OCI-LY1 (cell line): ENCODE results near the gene VSIR.

Experiments used
- H2AFZ ChIP-seq: fragments of 200-600 bp; sonication (generic), shearing (Covaris generic); 2 replicates; pipeline ENCODE4 v1.6.0; 2014; ENCODE audit warnings: antibody characterized with exemption, mild to moderate bottlenecking, low read length
- H3F3A ChIP-seq: fragments of 200-600 bp; sonication (generic), shearing (Covaris generic); 2 replicates; pipeline ENCODE4 v1.6.0; 2014; ENCODE audit warnings: mild to moderate bottlenecking, antibody characterized with exemption, low read length, moderate library complexity; ENCODE audit not compliant: insufficient read depth
- H3K27ac ChIP-seq: fragments of 200-600 bp; sonication (generic); 2 replicates; pipeline ENCODE4 v1.5.1; 2014; ENCODE audit warnings: low read length, mixed run types, mild to moderate bottlenecking, low read depth; ENCODE audit not compliant: poor library complexity, severe bottlenecking
- H3K27me3 ChIP-seq: fragments of 200-600 bp; sonication (generic); 2 replicates; pipeline ENCODE4 v1.6.0; 2014; ENCODE audit warnings: antibody characterized with exemption, mild to moderate bottlenecking, low read length, moderate library complexity; ENCODE audit not compliant: insufficient read depth
- H3K36me3 ChIP-seq: fragments of 200-600 bp; sonication (generic); 2 replicates; pipeline ENCODE4 v1.6.1; 2014; ENCODE audit warnings: mild to moderate bottlenecking, antibody characterized with exemption, low read length, moderate library complexity, mixed read lengths; ENCODE audit not compliant: insufficient read depth
- H3K4me1 ChIP-seq: fragments of 200-600 bp; sonication (generic); 2 replicates; pipeline ENCODE4 v1.5.1; 2014; ENCODE audit warnings: mild to moderate bottlenecking, low read length, moderate library complexity; ENCODE audit not compliant: insufficient read depth, severe bottlenecking
- H3K4me2 ChIP-seq: fragments of 200-600 bp; sonication (generic), shearing (Covaris generic); 2 replicates; pipeline ENCODE4 v1.6.1; 2014; ENCODE audit warnings: low read length
- H3K4me3 ChIP-seq: fragments of 200-600 bp; sonication (generic); 2 replicates; pipeline ENCODE4 v1.5.1; 2014; ENCODE audit warnings: low read length, low read depth, mild to moderate bottlenecking, mixed read lengths; ENCODE audit not compliant: poor library complexity, severe bottlenecking
- H3K79me2 ChIP-seq: fragments of 200-600 bp; shearing (Covaris generic); 2 replicates; pipeline ENCODE4 v1.6.1; 2016; ENCODE audit warnings: mixed run types, low read length, mixed read lengths; ENCODE audit not compliant: insufficient read depth
- H3K9ac ChIP-seq: fragments of 200-600 bp; sonication (generic), shearing (Covaris generic); 2 replicates; pipeline ENCODE4 v1.6.1; 2014; ENCODE audit warnings: mild to moderate bottlenecking, low read length, mixed read lengths
- H3K9me2 ChIP-seq: fragments of 200-600 bp; sonication (generic), shearing (Covaris generic); 2 replicates; pipeline ENCODE4 v1.6.1; 2014; ENCODE audit warnings: low read depth, mild to moderate bottlenecking, low read length, mixed read lengths
- H3K9me3 ChIP-seq: fragments of 200-600 bp; shearing (Covaris generic); 2 replicates; pipeline ENCODE4 v1.6.1; 2014; ENCODE audit warnings: low read length, mixed read lengths
- H4K20me1 ChIP-seq: fragments of 200-600 bp; sonication (generic), shearing (Covaris generic); 2 replicates; pipeline ENCODE4 v1.6.0; 2016; ENCODE audit warnings: mild to moderate bottlenecking, low read length; ENCODE audit not compliant: insufficient read depth
- EZH2 ChIP-seq: fragments of 200-600 bp; sonication (generic), shearing (Covaris generic); IDR thresholded peaks from 2 replicates; pipeline ENCODE4 v1.8.0; 2017; ENCODE audit warnings: borderline replicate concordance, mixed run types, mild to moderate bottlenecking, antibody characterized with exemption, low read length, moderate library complexity, mixed read lengths
- TF ChIP-seq, protein P1 (sequence below): fragments of 200-600 bp; sonication (generic), shearing (Covaris generic); IDR thresholded peaks from 2 replicates; pipeline ENCODE4 v1.5.1; 2017; ENCODE audit warnings: mild to moderate bottlenecking, antibody characterized with exemption, low read length, moderate library complexity, mixed read lengths

VSIR gene

DNA sequence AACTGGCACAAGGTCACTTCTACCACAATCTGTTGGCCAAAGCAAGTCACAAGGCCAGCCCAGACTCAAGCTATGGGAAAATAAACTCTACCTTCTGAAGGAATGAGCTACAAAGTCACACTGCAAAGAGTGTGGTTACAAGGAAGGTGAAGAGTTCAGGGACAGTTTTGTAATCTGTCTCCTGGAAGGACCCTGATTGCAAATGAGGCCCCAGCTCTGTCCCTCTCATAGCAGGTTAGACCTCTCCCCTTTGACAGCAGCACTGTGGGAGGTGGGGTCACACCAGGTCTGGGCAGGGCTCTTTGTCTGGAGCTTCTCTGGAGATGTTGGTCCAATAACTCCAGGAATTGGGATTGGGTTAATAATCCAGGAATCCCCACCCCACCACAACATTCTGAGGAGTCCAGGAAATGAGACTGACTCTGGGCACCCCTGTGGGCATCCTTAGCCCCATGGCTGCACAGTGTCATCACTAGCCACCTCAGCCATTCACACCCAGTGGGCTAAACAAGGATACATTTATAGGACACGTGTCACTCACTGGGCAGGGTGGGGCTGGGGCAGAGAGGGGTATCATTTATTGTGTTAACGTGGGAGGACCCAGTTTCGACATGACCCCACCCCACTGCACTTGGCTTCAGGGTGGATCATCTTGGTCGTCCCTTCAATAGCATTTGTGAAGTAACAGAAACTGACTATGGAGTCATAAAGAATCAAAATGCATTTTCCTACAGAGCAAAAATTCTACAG, 30.1 kb downstream of the VSIR start:
- Histone ChIP-seq H3K79me2 (no peaks in the 10 kb centered on the region), H3K27me3 (peaks cover 3% of the 10 kb centered on the region; the same call in 1 of the 2 replicates), H3K4me2 (no peak overlapping the region), H3K4me1 (no peaks in the 10 kb centered on the region), H4K20me1 (no peaks in the 10 kb centered on the region), H3K9me3 (no peaks in the 10 kb centered on the region), H3K36me3 (no peaks in the 10 kb centered on the region), H3F3A (no peaks in the 10 kb centered on the region), H3K9ac (no peak overlapping the region), H2AFZ (no peak overlapping the region), H3K27ac (no peak overlapping the region), H3K4me3 (no peak overlapping the region), H3K9me2 (no peaks in the 10 kb centered on the region)
- TF ChIP-seq, protein P1, sequence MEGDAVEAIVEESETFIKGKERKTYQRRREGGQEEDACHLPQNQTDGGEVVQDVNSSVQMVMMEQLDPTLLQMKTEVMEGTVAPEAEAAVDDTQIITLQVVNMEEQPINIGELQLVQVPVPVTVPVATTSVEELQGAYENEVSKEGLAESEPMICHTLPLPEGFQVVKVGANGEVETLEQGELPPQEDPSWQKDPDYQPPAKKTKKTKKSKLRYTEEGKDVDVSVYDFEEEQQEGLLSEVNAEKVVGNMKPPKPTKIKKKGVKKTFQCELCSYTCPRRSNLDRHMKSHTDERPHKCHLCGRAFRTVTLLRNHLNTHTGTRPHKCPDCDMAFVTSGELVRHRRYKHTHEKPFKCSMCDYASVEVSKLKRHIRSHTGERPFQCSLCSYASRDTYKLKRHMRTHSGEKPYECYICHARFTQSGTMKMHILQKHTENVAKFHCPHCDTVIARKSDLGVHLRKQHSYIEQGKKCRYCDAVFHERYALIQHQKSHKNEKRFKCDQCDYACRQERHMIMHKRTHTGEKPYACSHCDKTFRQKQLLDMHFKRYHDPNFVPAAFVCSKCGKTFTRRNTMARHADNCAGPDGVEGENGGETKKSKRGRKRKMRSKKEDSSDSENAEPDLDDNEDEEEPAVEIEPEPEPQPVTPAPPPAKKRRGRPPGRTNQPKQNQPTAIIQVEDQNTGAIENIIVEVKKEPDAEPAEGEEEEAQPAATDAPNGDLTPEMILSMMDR = no peak
- no peak for TF ChIP-seq EZH2

DNA sequence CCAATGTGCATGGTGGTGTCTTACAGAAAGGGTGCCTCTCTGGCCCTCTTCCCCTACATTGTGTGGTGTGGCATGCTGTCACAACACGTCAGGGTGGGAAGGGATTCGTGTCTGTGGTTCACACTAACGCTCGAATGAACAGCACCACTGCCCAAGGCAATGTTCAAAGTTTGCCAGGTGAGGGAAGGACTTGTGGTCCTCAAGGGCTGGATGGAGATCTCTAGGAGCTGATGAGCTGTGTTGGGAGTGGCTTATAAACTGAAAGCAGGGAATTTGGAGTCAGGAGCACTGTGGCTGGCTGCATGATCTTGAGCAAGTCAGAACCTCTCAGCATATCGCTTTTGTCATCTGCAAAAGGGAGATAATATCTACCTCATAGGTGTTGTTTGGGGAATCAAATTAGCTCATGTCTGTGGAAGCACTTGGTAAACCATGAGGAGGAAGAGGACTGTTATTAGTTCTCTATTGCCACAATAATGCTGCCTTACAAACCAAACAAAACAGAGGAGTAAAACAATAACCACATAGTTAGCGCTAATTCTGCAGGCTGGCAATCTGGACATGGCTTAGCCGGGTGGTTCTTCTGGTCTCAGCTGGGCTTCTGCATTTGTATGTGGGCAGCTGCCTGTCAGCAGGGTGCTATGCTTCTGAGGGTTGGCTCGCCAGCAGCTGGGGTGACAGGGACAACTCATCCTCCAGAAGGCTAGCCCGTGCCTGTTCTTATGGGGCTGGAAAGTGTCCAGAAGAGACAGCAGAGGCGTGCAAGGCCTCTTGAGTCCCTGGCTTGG, 30.8 kb downstream of the VSIR start:
- H3K27ac ChIP-seq = no peak overlapping the region

DNA sequence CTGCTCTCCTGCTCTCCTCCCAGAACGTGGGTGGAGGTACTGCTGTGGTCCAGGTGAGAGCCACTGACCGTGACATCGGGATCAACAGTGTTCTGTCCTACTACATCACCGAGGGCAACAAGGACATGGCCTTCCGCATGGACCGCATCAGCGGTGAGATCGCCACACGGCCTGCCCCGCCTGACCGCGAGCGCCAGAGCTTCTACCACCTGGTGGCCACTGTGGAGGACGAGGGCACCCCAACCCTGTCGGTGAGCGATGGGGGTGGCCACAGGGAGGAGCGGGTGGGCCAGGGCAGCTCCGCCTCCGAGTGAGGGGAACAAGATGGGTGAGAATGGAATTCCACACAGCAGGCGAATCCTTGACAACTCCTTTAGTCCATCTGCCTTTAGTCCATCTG, 31.6 kb downstream of the VSIR start:
- no peak overlapping the region for H3K4me2 ChIP-seq

More for the DNA sequence above, 30.8 kb downstream of the VSIR start:
- Histone ChIP-seq H2AFZ (no peak overlapping the region), H3F3A (no peaks in the 10 kb centered on the region), H3K9me3 (no peaks in the 10 kb centered on the region), H3K9ac (no peak overlapping the region), H3K36me3 (no peaks in the 10 kb centered on the region), H3K4me2 (no peak overlapping the region), H3K4me1 (no peaks in the 10 kb centered on the region), H4K20me1 (no peaks in the 10 kb centered on the region), H3K4me3 (no peak overlapping the region), H3K9me2 (no peaks in the 10 kb centered on the region), H3K27me3 (peaks cover 3% of the 10 kb centered on the region; the same call in 1 of the 2 replicates), H3K79me2 (no peaks in the 10 kb centered on the region)
- TF ChIP-seq EZH2 = no peak

More for the DNA sequence above, 31.6 kb downstream of the VSIR start:
- Histone ChIP-seq H3K9ac (no peak overlapping the region), H3K27me3 (peaks cover 3% of the 10 kb centered on the region; the same call in 1 of the 2 replicates), H3K9me2 (no peaks in the 10 kb centered on the region), H3K4me3 (no peak overlapping the region), H3F3A (no peaks in the 10 kb centered on the region), H3K36me3 (no peaks in the 10 kb centered on the region), H3K4me1 (no peaks in the 10 kb centered on the region), H3K79me2 (no peaks in the 10 kb centered on the region), H3K27ac (no peak overlapping the region), H3K9me3 (no peaks in the 10 kb centered on the region), H4K20me1 (no peaks in the 10 kb centered on the region), H2AFZ (no peak overlapping the region)
- TF ChIP-seq, protein P1 = no peak
- TF ChIP-seq EZH2 = no peak
